ENCODE data around the gene ITFG1. TPM values are rescaled to one million over a fixed set of nuclear protein-coding genes. Genes with fewer than 3 reads are reported as not detected.
"Not testable (repeated sequence)": the region's sequence is repeated elsewhere in the genome, so short reads cannot be mapped to it uniquely, and the experiment has no call there.

ITFG1 gene
- total RNA-seq, 1 donor from 2014 or later, result 55.6 TPM

DNA sequence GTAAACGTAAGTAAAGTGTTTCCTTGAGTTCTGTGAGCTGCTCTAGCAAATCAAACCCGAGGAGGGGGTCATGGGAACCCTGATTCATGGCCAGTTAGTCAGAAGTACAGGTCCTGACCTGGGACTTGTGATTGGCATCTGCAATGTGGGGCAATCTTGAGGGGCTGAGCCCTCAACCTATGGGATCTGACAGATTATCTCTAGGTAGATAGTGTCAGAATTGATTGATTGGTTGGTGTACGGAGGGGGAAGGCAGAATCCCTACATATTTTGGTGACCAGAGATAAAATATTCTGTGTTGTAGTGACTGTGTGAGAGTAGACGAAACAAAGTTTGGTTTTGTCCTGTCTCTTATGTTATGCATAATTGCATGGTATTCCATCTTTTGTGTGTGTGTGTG lies 216.7 kb downstream of the ITFG1 start:
- no peak for DNase-seq (ENCODE audit: low spot score)

DNA sequence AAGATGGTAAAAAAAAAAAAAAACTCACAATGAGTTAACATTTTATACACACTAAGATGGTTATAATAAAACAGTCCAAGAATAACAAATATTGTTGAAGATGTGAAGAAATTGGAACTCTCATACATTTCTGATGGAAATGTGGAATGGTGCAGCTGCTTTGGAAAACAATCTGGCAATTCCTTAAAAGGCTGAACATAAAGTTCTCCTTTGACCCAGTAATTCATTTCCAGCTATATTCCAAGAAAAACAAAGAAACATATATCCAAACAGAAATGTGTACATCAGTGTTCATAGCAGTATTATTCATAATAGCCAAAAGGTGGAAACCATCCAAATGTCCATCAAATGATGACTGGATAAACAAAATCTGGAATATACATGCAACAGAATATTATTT lies 219.8 kb downstream of the ITFG1 start:
- no peak for DNase-seq (ENCODE audit: low spot score)

DNA sequence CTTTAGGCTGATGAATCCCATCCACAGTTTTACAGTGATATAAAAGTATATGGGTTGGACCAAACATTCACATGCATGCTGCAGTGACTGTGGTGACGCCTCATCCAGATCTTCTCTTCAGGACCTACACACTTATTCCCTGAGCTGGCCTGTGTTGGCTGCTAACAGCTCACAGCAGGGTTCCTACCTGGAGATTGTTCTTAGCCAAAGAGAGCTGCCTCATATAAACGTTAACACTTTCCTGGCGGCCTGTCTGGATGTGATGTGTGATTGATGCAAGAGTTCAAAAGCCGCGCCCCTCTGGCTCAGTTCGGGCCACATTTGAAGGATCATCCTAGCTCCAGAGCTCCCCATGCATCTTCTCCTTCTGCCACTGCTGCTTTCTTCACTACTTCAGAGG lies 224.1 kb downstream of the ITFG1 start:
- no peak for DNase-seq (ENCODE audit: low spot score)

DNA sequence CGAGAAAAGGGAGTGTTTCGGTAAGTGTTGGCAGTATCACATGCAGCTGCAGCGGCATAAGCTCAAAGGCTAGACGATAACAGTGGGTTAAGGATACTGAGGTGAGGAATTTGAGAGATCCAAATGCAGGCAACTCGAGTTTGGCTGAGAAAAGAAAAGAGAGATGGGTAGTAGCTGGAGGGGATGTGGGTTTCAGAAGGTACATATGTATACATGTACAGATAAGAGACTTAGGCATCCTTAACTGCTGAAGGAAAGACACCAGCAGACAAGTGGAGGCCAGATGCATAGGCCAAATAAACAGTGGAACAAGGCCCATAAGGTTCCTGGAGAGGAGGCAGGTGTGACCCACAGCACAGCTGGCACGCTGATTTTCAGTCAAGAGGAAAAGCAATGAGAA lies 230.6 kb downstream of the ITFG1 start:
- no peak for DNase-seq (ENCODE audit: low spot score)

DNA sequence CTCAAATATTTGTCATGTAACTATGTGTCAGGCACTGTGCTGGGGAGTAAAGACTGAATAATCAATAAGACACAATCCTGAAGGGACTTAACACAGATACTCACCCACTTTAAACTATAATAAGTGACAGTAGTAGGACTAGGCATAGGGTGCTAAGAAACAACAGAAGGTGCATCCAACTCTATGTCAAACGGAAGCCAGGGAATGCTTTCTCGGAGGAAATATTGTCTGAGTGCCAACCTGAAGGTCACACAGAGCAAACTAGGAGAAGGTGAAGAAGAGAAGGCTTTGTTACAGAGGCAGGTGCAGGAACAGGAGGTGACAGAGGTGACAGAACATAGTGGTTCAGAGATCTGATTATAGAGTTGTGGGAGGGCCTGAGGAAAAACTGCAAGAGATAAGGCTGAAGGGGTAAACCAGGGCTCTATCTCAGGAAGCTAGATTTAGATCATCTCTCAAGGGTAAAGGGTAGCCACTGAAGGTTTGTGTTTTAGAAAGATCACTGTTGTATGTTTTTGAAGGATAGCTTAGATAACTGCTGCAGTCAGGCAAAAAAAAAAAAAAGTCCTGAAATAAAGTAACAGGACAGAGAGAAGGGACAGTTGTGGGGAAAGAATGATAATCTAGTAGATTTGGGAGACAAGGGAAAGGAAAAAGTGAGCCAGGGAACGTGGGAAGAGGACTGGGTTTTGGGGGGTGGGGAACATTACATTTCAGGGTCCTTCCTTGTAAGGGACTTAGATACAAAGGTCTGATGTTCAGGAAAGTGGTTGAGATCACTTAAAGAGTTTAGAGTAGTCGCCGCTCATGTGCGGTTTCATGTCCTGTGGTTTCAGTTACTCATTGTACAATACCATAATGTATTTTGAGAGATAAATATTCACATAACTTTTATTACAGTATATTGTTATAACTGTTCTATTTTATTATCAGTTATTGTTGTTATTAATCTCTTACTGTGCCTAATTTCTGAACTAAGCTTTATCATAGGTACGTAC lies 231.5 kb downstream of the ITFG1 start:
- no peak for DNase-seq (ENCODE audit: low spot score)

DNA sequence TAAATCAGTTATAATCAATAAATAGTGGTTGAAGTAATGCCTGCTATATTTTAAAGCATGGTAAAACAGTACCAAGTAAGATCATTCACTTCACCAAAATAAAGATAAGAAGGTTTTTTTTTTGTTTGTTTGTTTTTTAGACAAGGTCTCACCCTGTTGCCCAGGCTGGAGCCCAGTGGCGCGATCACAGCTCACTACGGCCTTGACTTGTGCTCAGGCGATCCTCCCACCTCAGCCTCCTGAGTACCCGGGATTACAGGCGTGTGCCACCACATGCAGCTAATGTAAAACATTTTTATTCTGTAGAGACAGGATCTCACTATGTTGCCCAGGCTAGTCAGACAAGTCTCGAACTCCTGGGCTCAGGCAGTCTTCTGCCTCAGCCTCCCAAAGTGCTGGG lies 232.6 kb downstream of the ITFG1 start:
- DNase-seq (ENCODE audit: low spot score), result no peak

DNA sequence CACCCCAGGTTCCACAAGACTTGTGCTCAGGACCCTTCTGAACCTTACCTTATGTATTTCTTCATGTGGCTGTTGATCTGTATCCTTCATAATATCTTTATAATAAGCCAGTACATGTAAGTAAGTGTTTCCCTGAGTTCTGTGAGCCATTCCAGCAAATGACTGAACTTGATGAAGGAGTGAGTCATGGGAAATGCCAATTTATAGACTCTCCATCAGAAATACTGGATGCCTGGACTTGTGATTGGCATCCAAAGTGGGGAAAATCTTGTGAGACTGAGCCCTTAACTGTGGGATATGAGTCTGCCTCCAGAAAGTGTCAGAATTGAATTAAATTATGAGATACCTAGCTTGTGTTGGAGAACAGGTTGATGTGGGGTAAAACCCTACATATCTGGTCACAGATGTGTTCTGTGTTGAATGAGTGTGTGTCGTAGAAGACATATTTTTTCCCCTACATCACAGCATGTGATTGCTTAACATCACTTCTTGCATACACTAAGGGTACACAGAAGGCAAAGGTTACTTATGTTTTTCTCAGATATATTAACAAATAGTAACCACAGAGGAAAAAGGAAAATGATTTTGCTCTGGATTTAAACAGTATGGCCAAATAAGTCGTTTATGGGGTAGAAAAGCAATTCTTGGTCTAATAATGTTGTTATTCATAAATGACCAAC lies 247.0 kb downstream of the ITFG1 start:
- DNase-seq (ENCODE audit: low spot score), result no peak

DNA sequence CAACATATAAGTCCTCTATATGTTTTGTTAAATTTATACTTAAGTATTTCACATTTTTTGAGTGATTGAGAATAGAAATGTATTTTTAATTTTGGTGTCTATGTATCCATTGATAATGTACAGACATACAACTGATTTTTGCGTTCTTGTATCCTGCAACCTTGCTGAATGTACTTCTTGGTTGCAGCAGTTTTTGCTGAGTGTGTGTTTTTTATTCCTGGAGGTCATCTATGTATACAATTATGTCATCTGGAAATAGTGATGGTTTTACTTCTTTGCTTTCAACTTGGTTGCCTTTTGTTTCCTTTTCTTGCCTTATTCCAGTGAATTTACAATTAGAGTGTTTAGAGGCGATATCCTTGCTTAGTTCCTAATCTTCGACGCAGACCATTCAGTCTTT lies 249.6 kb downstream of the ITFG1 start:
- no peak for DNase-seq (ENCODE audit: low spot score)

DNA sequence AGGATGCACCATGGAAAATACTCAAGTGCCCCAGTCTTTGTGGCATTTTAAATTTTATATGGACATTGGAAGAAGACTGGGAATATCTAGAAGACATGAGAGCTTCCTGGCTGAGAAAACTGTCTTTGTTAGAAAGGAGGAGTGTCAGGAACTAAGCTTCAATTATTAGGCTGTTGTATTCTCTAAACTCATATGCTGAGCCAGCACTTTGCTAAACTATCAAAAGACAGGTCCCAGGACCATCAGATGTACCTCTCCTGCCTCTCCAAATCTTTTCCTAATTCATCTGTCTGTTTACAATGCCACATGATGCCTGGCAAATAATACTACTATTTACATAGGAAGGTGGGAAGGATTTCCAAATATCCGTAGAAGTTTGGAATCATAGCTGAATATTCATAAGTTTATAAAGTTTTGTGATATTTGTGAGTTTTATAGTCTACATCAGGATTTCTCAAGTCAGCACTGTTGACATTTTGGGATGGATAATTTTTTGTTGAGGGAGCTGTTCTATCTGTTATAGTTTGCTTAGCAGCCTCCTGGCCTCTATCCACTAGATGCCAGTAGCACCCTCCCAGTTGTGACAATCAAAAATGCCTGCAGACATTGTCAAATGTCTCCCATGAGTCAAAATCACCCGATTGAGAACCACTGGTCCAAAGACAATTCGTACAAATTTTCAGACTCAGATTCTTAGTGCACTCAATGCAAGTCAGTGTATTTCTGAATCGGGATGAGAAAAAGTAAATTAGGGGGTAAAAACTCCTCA lies 255.9 kb downstream of the ITFG1 start:
- no peak for DNase-seq (ENCODE audit: low spot score)

DNA sequence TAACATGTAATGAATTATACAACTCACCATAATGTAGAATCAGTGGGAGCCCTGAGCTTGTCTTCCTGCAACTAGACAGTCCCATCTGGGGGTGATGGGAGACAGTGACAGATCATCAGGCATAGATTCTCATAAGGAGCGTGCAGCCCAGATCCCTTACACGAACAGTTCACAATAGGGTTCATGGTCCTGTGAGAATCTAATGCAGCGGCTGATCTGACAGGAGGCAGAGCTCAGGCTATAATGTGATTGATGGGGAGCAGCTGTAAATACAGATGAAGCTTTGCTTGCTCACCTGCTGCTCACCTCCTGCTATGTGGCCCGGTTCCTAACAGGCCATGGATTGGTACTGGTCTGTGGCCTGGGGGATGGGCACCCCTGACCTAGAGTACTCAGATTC lies 257.4 kb downstream of the ITFG1 start:
- DNase-seq (ENCODE audit: low spot score), result not testable (repeated sequence)

DNA sequence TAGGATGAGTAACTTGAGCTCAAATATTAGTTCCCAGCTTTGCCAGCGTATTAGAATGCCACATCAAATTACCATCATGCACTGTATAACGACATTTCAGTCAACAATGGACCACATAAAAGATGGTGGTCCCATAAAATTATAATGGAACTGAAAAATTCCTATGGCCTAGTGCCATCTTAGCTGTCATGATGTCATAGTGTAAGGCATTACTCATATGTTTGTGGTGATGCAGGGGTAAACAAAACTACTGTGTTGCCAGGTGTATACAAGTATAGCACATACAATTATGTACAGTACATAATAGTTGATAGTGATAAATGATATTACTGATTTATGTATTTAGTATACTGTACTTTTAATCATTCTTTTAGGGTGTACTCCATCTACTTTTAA lies 262.7 kb downstream of the ITFG1 start:
- DNase-seq (ENCODE audit: low spot score), result no peak

DNA sequence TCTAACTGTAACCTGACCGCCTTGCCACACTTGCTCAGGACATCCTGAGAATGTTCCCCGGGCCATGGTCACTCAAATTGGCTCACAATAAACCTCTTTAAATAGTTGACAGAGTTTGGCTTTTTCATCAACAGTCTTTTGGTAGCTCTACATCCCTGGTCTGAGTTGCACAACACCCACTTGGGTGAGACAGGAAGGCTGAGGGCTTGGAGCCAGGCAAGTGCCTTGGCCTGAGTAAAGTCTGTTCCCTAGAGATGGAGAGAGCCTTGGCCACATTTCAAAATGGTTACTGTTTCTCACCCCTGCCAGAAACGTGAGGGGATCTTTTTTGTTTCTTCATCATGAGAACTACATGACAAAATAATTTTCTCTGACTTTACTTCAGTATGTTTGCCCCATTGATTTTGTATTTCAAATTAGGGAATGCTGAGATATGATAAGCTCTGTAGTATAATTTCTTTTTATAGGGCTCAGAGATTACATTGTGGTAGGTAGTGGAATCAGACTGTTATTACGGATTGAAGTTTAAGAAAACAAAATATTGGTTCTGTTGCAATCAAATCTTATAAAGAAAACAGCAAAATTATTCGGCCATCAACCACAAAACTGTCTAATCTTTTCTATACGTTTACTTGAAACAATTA lies 263.2 kb downstream of the ITFG1 start:
- DNase-seq (ENCODE audit: low spot score), result no peak

DNA sequence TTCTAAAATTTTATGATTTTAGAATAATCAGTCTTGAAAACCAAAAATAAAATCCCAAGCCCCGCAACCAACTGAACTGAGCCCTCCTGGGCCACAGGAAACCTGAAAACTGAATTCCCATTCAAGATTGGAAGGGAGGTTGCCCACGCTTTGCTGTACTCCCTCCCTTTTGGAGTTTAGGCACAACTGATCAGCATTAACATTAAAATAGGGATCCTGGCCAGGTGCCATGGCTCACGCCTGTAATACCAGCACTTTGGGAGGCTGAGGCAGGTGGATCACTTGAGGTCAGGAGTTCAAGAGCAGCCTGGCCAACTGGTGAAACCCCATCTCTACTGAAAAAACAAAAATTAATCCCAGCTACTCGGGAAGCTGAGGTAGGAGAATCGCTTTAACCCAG lies 264.4 kb downstream of the ITFG1 start:
- DNase-seq (ENCODE audit: low spot score), result no peak

DNA sequence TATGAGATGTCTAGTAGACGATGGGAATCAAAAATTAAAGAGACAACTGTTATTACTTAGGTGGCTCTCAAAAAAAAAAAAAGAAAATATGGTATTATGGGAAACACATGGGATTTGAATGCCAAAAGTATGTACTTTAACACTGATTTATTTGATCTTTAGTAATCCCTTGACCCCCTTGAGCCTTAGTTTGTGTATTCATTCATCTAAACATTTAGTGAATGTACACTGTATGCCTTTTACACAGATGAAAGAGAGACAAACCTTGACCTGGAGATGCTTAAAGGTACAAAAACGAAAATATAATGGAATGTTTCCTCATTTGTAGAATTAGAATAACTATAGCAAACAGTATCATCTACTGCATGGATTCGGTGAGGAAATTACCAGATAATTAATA lies 278.5 kb downstream of the ITFG1 start:
- DNase-seq (ENCODE audit: low spot score), result no peak

DNA sequence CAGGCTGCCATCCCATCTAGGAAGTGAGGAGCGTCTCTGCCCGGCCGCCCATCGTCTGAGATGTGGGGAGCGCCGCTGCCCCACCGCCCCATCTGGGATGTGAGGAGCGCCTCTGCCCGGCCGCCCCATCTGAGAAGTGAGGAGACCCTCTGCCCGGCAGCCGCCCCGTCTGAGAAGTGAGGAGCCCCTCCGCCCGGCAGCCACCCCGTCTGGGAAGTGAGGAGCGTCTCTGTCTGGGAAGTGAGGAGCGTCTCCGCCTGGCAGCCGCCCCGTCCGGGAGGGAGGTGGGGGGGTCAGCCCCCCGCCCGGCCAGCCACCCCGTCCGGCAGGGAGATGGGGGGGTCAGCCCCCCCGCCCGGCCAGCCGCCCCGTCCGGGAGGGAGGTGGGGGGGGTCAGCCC lies 279.8 kb downstream of the ITFG1 start:
- not testable (repeated sequence) for DNase-seq (ENCODE audit: low spot score)

DNA sequence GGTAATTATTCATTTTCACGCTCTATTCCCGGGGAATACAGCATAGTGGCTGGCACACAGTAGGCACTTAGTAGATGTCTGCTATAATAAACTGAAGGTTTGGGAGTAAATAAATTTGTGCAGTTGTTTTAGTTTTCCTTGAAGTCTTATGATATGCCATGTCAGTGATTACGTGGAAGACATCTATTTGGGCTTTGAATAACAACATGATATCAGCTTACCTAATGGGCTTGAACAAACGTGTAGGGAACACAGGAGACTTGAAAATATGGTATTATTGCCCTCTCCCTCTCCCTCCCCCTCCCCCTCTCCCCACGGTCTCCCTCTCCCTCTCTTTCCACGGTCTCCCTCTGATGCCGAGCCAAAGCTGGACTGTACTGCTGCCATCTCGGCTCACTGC lies 280.8 kb downstream of the ITFG1 start:
- DNase-seq (ENCODE audit: low spot score), result no peak

DNA sequence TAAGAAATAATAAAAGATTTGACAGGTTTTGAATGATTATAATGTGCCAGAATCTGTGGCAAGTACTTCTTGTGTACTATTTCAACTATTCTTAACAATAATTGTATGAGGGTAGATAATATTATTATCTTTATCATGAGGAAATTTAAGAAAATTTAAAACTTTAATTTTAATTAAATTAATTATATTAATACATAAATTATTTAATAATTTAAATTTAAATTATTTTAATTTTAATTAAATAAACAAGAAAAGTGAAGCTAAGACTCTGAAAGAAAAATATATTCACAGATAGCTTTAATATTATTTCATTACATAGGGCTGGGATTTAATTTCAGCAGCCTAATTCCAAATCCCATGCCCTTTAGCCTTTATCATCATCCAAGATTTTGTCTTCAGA lies 285.7 kb downstream of the ITFG1 start:
- DNase-seq (ENCODE audit: low spot score), result no peak

DNA sequence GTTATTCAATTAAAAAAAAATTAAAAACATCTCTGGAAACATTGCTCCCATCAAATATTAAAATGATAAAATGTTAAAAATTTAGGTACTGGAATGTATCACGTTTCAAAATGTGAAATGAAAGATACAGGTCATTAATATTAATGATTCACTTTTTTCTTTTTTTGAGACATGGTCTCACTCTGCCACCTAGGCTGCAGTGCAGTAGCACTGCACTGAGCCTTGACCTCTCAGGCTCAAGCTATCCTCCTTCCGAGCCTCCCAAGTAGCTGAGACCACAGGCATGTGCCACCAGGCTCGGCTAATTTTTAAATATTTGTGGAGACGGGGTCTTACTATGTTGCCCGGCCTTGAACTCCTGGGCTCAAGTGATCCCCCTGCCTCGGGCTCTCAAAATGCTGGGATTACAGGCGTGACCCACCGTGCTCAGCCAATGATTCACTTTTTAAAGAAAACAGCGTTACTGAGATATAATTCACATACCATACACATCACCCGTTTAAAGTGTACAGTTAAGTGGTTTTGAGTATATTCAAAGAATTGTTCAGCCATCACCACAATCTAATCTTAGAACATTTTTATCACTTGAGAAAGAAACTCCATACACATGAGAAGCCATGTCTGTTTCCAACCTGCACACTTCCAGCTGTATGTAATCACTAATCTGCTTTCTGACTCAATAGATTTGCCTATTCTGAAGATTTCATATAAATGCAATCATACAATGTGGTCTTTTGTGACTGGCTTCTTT lies 298.0 kb downstream of the ITFG1 start:
- no peak for DNase-seq (ENCODE audit: low spot score)

DNA sequence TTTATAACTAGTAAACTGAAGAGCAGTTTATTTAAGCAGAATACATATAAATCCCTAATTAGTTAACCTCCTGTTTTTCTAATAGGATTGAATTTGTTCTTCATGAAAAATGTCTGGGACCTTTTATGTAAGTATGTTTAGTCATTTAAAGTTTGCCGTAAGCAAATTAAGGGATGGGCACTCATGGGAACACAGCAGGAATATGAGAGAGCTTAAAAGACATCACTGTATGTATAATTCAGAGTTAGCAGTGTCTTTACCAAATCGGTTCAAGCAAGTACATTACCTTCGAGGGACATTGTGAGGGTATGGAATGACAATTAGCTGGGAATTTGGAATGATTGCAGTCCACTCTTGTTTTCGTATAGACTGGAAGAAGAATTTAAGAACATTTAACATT lies 299.4 kb downstream of the ITFG1 start:
- no peak for DNase-seq (ENCODE audit: low spot score)

DNA sequence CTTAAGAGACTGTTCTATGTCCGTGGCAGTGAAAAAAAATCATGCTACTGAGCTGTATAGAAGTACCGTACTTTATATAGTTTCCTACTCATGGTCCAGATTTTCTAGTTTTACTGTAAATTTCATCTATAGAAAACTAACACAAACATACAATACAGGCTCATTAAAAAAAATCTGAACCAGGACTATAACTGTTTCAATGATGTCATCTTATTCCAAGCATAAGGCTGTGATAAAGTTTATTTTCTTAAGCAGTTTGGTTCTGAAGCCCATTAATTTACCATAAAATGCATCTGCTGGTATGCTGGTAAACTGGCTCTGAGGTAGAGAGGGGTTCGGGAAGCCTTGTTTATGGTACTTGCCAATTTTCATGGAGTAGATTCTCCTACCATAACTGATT lies 300.4 kb downstream of the ITFG1 start:
- no peak for DNase-seq (ENCODE audit: low spot score)

DNA sequence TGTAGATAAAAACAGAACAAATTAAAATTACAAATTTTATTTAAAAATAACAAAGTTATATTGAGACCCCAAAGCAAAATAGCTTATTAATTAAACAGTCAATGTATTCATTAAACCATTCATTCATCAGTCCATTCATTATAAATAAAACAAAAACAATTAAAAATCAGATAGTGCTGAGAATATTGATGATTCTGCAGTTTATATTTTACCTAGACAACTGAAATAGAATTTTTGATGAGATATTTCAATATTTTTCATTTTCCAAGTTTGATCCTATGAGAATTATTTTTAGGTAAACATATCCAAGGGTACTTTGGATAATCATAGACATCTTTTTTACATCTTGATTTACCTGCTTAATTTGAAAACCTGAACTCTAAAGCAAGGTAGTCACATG lies 301.9 kb downstream of the ITFG1 start:
- no peak for DNase-seq (ENCODE audit: low spot score)

Measured in ureter (tissue), 1 donor.